ENCODE data around the gene GAPDH. TPM values are rescaled to one million over a fixed set of nuclear protein-coding genes. Genes with fewer than 3 reads are reported as not detected.
"Not testable (repeated sequence)": the region's sequence is repeated elsewhere in the genome, so short reads cannot be mapped to it uniquely, and the experiment has no call there.

GAPDH gene
- total RNA-seq, 1 donor from 2014 or later, result 1,402 TPM

GRCh38 chr12:6541371-6542165, 7.3 kb downstream of the GAPDH start:
- DNase-seq (ENCODE audit: low spot score), result no peak

GRCh38 chr12:6542209-6543009, 8.1 kb downstream of the GAPDH start:
- DNase-seq (ENCODE audit: low spot score), result no peak

GRCh38 chr12:6546016-6546415, 11.7 kb downstream of the GAPDH start:
- no peak for DNase-seq (ENCODE audit: low spot score)

- DNase-seq (ENCODE audit: low spot score), result no peak
Observed at GRCh38 chr12:6547566-6547965, 13.2 kb downstream of the GAPDH start.

GRCh38 chr12:6547987-6548386, 13.7 kb downstream of the GAPDH start:
- no peak for DNase-seq (ENCODE audit: low spot score)

- no peak for DNase-seq (ENCODE audit: low spot score)
Observed at GRCh38 chr12:6548556-6548955, 14.2 kb downstream of the GAPDH start.

- DNase-seq (ENCODE audit: low spot score), result no peak
Observed at GRCh38 chr12:6548966-6549683, 14.8 kb downstream of the GAPDH start.

GRCh38 chr12:6549684-6550151, 15.4 kb downstream of the GAPDH start:
- no peak for DNase-seq (ENCODE audit: low spot score)

- DNase-seq (ENCODE audit: low spot score), result no peak
Observed at GRCh38 chr12:6550294-6551062, 16.2 kb downstream of the GAPDH start.

- no peak for DNase-seq (ENCODE audit: low spot score)
Observed at GRCh38 chr12:6551063-6551461, 16.7 kb downstream of the GAPDH start.

- no peak for DNase-seq (ENCODE audit: low spot score)
Observed at GRCh38 chr12:6551496-6552139, 17.3 kb downstream of the GAPDH start.

GRCh38 chr12:6552140-6552551, 17.8 kb downstream of the GAPDH start:
- no peak for DNase-seq (ENCODE audit: low spot score)

GRCh38 chr12:6553051-6553868, 18.9 kb downstream of the GAPDH start:
- DNase-seq (ENCODE audit: low spot score), result no peak

- DNase-seq (ENCODE audit: low spot score), result no peak
Observed at GRCh38 chr12:6554168-6555017, 20.1 kb downstream of the GAPDH start.

GRCh38 chr12:6555018-6555691, 20.8 kb downstream of the GAPDH start:
- DNase-seq (ENCODE audit: low spot score), result no peak

GRCh38 chr12:6556496-6556817, 22.1 kb downstream of the GAPDH start:
- DNase-seq (ENCODE audit: low spot score), result not testable (repeated sequence)

- DNase-seq (ENCODE audit: low spot score), result no peak
Observed at GRCh38 chr12:6556857-6557256, 22.5 kb downstream of the GAPDH start.
